ENCODE results near the gene NLRP9. TPM values are rescaled to one million over a fixed set of nuclear protein-coding genes. Genes with fewer than 3 reads are reported as not detected.

NLRP9 gene
- polyA plus RNA-seq, 3 donors from 2014 or later, result not detected

Other genes with a start within 250 kb of the NLRP9 start
- not detected for gene SSC5D, start 250.0 kb downstream of the NLRP9 start, polyA plus RNA-seq
- not detected for gene SBK2, start 201.3 kb downstream of the NLRP9 start, polyA plus RNA-seq
- gene SBK3, start 192.9 kb downstream of the NLRP9 start, polyA plus RNA-seq, result not detected
- gene ZNF579, start 157.6 kb downstream of the NLRP9 start, polyA plus RNA-seq, result under 1 TPM in 2 of 3 donors, not detected in 1; 0.19 to 0.64 TPM
- 1 to 10 TPM in 2 of 3 donors, under 1 TPM in 1; 0.63 to 1.7 (median 1.0) TPM for gene FIZ1, start 138.9 kb downstream of the NLRP9 start, polyA plus RNA-seq
- 10 to 100 TPM; 23.9 to 36.4 (median 31.7) TPM for gene ZNF524, start 138.1 kb downstream of the NLRP9 start, polyA plus RNA-seq
- under 1 TPM in 2 of 3 donors, not detected in 1; 0.08 to 0.18 TPM for gene ZNF865, start 132.8 kb downstream of the NLRP9 start, polyA plus RNA-seq
- under 1 TPM; 0.59 to 0.78 (median 0.62) TPM for gene ZNF784, start 113.8 kb downstream of the NLRP9 start, polyA plus RNA-seq
- gene ZNF580, start 97.4 kb downstream of the NLRP9 start, polyA plus RNA-seq, result 10 to 100 TPM in 2 of 3 donors, 1 to 10 TPM in 1; 9.6 to 27.8 (median 13.8) TPM
- gene ZNF581, start 94.8 kb downstream of the NLRP9 start, polyA plus RNA-seq, result 10 to 100 TPM in 2 of 3 donors, 1 to 10 TPM in 1; 8.4 to 24.9 (median 20.6) TPM
- 1 to 10 TPM in 2 of 3 donors, not detected in 1; 1.1 to 1.7 TPM for gene CCDC106, start 90.2 kb downstream of the NLRP9 start, polyA plus RNA-seq
- gene U2AF2, start 83.4 kb downstream of the NLRP9 start, polyA plus RNA-seq, result 10 to 100 TPM in 1 of 3 donors, 1 to 10 TPM in 2; 3.1 to 17.0 (median 8.0) TPM
- gene EPN1, start 63.2 kb downstream of the NLRP9 start, polyA plus RNA-seq, result 10 to 100 TPM in 1 of 3 donors, 1 to 10 TPM in 2; 3.0 to 15.3 (median 3.7) TPM
- not detected for gene RFPL4A, start 20.7 kb upstream of the NLRP9 start, polyA plus RNA-seq
- under 1 TPM in 1 of 3 donors, not detected in 2; 0.48 TPM for gene RFPL4AL1, start 30.7 kb upstream of the NLRP9 start, polyA plus RNA-seq
- gene NLRP11, start 93.6 kb upstream of the NLRP9 start, polyA plus RNA-seq, result not detected
- not detected for gene NLRP4, start 98.1 kb upstream of the NLRP9 start, polyA plus RNA-seq
- gene NLRP13, start 193.9 kb upstream of the NLRP9 start, polyA plus RNA-seq, result not detected
- gene NLRP8, start 209.4 kb upstream of the NLRP9 start, polyA plus RNA-seq, result not detected
- gene NLRP5, start 248.4 kb upstream of the NLRP9 start, polyA plus RNA-seq, result not detected

All from immature natural killer cell (primary cell).